ENCODE results near the gene RCBTB2.

RCBTB2 gene

GRCh38 chr13:48539550-48539949 lies 6.7 kb upstream of the RCBTB2 start:
- ATAC-seq: no peak
- TF ChIP-seq CSRNP3 (CRISPR knock-in tag; IDR thresholded peaks at IDR 0.05): no peak
- TF ChIP-seq ZNF70 (CRISPR knock-in tag; IDR thresholded peaks at IDR 0.05): no peak
- TF ChIP-seq CSDC2 (CRISPR knock-in tag; IDR thresholded peaks at IDR 0.05): no peak
- no peak for TF ChIP-seq ZNF565 (CRISPR knock-in tag; conservative IDR thresholded peaks at IDR 0.05; ENCODE audit: low read depth)
- no peak for TF ChIP-seq CREB5 (CRISPR knock-in tag; IDR thresholded peaks at IDR 0.05; ENCODE audit: low read depth)
- TF ChIP-seq TSHZ2 (CRISPR knock-in tag; IDR thresholded peaks at IDR 0.05): no peak
- no peak for TF ChIP-seq POU6F1 (CRISPR knock-in tag; IDR thresholded peaks at IDR 0.05; ENCODE audit: borderline replicate concordance, low read depth)
- no peak for TF ChIP-seq OSR1 (CRISPR knock-in tag; IDR thresholded peaks at IDR 0.05)
- TF ChIP-seq PPARA (CRISPR knock-in tag; IDR thresholded peaks at IDR 0.05; ENCODE audit: borderline replicate concordance): no peak
- no peak for TF ChIP-seq SNAI2 (CRISPR knock-in tag; IDR thresholded peaks at IDR 0.05)
- no peak for TF ChIP-seq ZC3H10 (CRISPR knock-in tag; IDR thresholded peaks at IDR 0.05)
- no peak for TF ChIP-seq ISL1 (CRISPR knock-in tag; IDR thresholded peaks at IDR 0.05)
- no peak for TF ChIP-seq ZFP30 (CRISPR knock-in tag; IDR thresholded peaks at IDR 0.05)
- TF ChIP-seq ARNTL (CRISPR knock-in tag; IDR thresholded peaks at IDR 0.05; ENCODE audit: borderline replicate concordance, low read depth): no peak
- TF ChIP-seq ESRRG (CRISPR knock-in tag; IDR thresholded peaks at IDR 0.05): no peak
- TF ChIP-seq TOX (CRISPR knock-in tag; IDR thresholded peaks at IDR 0.05; ENCODE audit: borderline replicate concordance): no peak
- TF ChIP-seq GLIS3 (CRISPR knock-in tag; IDR thresholded peaks at IDR 0.05): no peak

- no peak for ATAC-seq
- no peak for TF ChIP-seq TSHZ2 (CRISPR knock-in tag; IDR thresholded peaks at IDR 0.05)
- no peak for TF ChIP-seq ZNF70 (CRISPR knock-in tag; IDR thresholded peaks at IDR 0.05)
- no peak for TF ChIP-seq ARNTL (CRISPR knock-in tag; IDR thresholded peaks at IDR 0.05; ENCODE audit: borderline replicate concordance, low read depth)
- TF ChIP-seq CSRNP3 (CRISPR knock-in tag; IDR thresholded peaks at IDR 0.05): no peak
- TF ChIP-seq RARB (CRISPR knock-in tag; IDR thresholded peaks at IDR 0.05): no peak
- TF ChIP-seq BACH2 (CRISPR knock-in tag; IDR thresholded peaks at IDR 0.05; ENCODE audit: borderline replicate concordance): no peak
- TF ChIP-seq CREB5 (CRISPR knock-in tag; IDR thresholded peaks at IDR 0.05; ENCODE audit: low read depth): no peak
- no peak for TF ChIP-seq TOX (CRISPR knock-in tag; IDR thresholded peaks at IDR 0.05; ENCODE audit: borderline replicate concordance)
- no peak for TF ChIP-seq ZC3H10 (CRISPR knock-in tag; IDR thresholded peaks at IDR 0.05)
- no peak for TF ChIP-seq ZFP3 (CRISPR knock-in tag; IDR thresholded peaks at IDR 0.05)
- TF ChIP-seq ESRRG (CRISPR knock-in tag; IDR thresholded peaks at IDR 0.05): no peak
Measured at GRCh38 chr13:48536621-48537250, 3.9 kb upstream of the RCBTB2 start.

All from SK-N-SH treated with all-trans-retinoic acid at 6 μM for 48 hours (cell line).